Measurements from ENCODE around the gene AARSD1.
"Not testable (repeated sequence)": the region's sequence is repeated elsewhere in the genome, so short reads cannot be mapped to it uniquely, and the experiment has no call there.

Gene AARSD1

GRCh38 chr17:42980274-42980765 lies 16.1 kb upstream of the AARSD1 start, which contains the start of gene RUNDC1:
RUNDC1 (plus strand) TSS chr17:42980565; CDS start chr17:42980577, 12 bp downstream.
- no peak for TF ChIP-seq CTCF (IDR thresholded peaks at IDR 0.05; ENCODE audit: extremely low read depth, insufficient read depth, missing control alignments)
- peak; percentile 97 for DNase-seq (ENCODE audit: low spot score)
- in situ Hi-C loops (cut with MboI; ENCODE audit: low pct_unique_long_range_greater_than_20kb, low sequenced_read_pairs, unreplicated experiment) = no loop called here

- in situ Hi-C loops (cut with MboI; ENCODE audit: low pct_unique_long_range_greater_than_20kb, low sequenced_read_pairs, unreplicated experiment) = no loop called here
- peak; percentile 82 for DNase-seq (ENCODE audit: low spot score)
- TF ChIP-seq CTCF (IDR thresholded peaks at IDR 0.05; ENCODE audit: extremely low read depth, insufficient read depth, missing control alignments) = no peak
Measured at GRCh38 chr17:42979511-42980273, 15.4 kb upstream of the AARSD1 start, which contains the start of gene PTGES3L. PTGES3L (minus strand) TSS chr17:42980080; CDS start chr17:42980053, 27 bp downstream.

GRCh38 chr17:42975701-42976100 lies 11.4 kb upstream of the AARSD1 start:
- DNase-seq (ENCODE audit: low spot score); in situ Hi-C loops (cut with MboI; ENCODE audit: low pct_unique_long_range_greater_than_20kb, low sequenced_read_pairs, unreplicated experiment): not testable (repeated sequence)

GRCh38 chr17:42975265-42975664 lies 11.0 kb upstream of the AARSD1 start:
- TF ChIP-seq CTCF (IDR thresholded peaks at IDR 0.05; ENCODE audit: extremely low read depth, insufficient read depth, missing control alignments) = no peak
- in situ Hi-C loops (cut with MboI; ENCODE audit: low pct_unique_long_range_greater_than_20kb, low sequenced_read_pairs, unreplicated experiment) = no loop called here
- DNase-seq (ENCODE audit: low spot score) = no peak

GRCh38 chr17:42973323-42973722 lies 9.1 kb upstream of the AARSD1 start:
- in situ Hi-C loops (cut with MboI; ENCODE audit: low pct_unique_long_range_greater_than_20kb, low sequenced_read_pairs, unreplicated experiment); DNase-seq (ENCODE audit: low spot score): not testable (repeated sequence)

- in situ Hi-C loops (cut with MboI; ENCODE audit: low pct_unique_long_range_greater_than_20kb, low sequenced_read_pairs, unreplicated experiment) = no loop called here
- no peak for TF ChIP-seq CTCF (IDR thresholded peaks at IDR 0.05; ENCODE audit: extremely low read depth, insufficient read depth, missing control alignments)
- no peak for DNase-seq (ENCODE audit: low spot score)
Measured at GRCh38 chr17:42971589-42971988, 7.3 kb upstream of the AARSD1 start.

GRCh38 chr17:42969001-42969581 lies 4.8 kb upstream of the AARSD1 start:
- DNase-seq (ENCODE audit: low spot score) = no peak
- in situ Hi-C loops (cut with MboI; ENCODE audit: low pct_unique_long_range_greater_than_20kb, low sequenced_read_pairs, unreplicated experiment) = no loop called here
- TF ChIP-seq CTCF (IDR thresholded peaks at IDR 0.05; ENCODE audit: extremely low read depth, insufficient read depth, missing control alignments) = no peak

All from GM13977 (cell line).